Endodermal cell (in vitro differentiated cells): ENCODE results near the gene NFYA. TPM values are rescaled to one million over a fixed set of nuclear protein-coding genes. Genes with fewer than 3 reads are reported as not detected.
A peak's percentile ranks its signal among the peaks of the same experiment; 100 is the strongest.

Experiments
- DNase-seq: peaks from one replicate; pipeline ENCODE4 v3.0.0-alpha.2; 2017
- H3K27ac ChIP-seq: 2 replicates; pipeline ENCODE4 v1.5.1; 2013; ENCODE audit warnings: mild to moderate bottlenecking, low read depth, low read length, moderate library complexity
- H3K27me3 ChIP-seq: 2 replicates; pipeline ENCODE4 v1.6.1; 2013; ENCODE audit warnings: mild to moderate bottlenecking, low read length, moderate library complexity; ENCODE audit not compliant: insufficient read depth, control insufficient read depth, poor library complexity, severe bottlenecking
- H3K36me3 ChIP-seq: 2 replicates; pipeline ENCODE4 v1.7.0; 2013; ENCODE audit warnings: mild to moderate bottlenecking, low read length, moderate library complexity; ENCODE audit not compliant: control insufficient read depth, insufficient read depth
- H3K4me1 ChIP-seq: one replicate; pipeline ENCODE4 v1.7.0; 2013; ENCODE audit warnings: low read length; ENCODE audit not compliant: control insufficient read depth, insufficient read depth
- H3K4me3 ChIP-seq: 2 replicates; pipeline ENCODE4 v1.5.1; 2013; ENCODE audit warnings: mild to moderate bottlenecking, low read length, moderate library complexity
- H3K9ac ChIP-seq: 2 replicates; pipeline ENCODE4 v1.6.1; 2013; ENCODE audit warnings: mild to moderate bottlenecking, low read length, moderate library complexity; ENCODE audit not compliant: poor library complexity, severe bottlenecking; ENCODE audit errors: extremely low read depth
- H3K9me3 ChIP-seq: 2 replicates; pipeline ENCODE4 v1.6.1; 2013; ENCODE audit warnings: mild to moderate bottlenecking, low read length, moderate library complexity; ENCODE audit not compliant: control insufficient read depth
- H3K27ac Mint-ChIP-seq: 2 replicates; pipeline ENCODE4 v1.8.0; 2020; ENCODE audit warnings: mixed read lengths
- H3K27me3 Mint-ChIP-seq: 2 replicates; pipeline ENCODE4 v1.8.0; 2021; ENCODE audit warnings: mild to moderate bottlenecking, mixed read lengths; ENCODE audit not compliant: insufficient read depth
- H3K36me3 Mint-ChIP-seq: 2 replicates; pipeline ENCODE4 v1.8.0; 2020; ENCODE audit warnings: low read depth, mixed read lengths
- H3K4me1 Mint-ChIP-seq: 2 replicates; pipeline ENCODE4 v1.8.0; 2020; ENCODE audit warnings: mixed read lengths
- H3K4me3 Mint-ChIP-seq: 2 replicates; pipeline ENCODE4 v1.8.0; 2020; ENCODE audit warnings: mild to moderate bottlenecking, moderate library complexity, mixed read lengths
- H3K9me3 Mint-ChIP-seq: 2 replicates; pipeline ENCODE4 v1.8.0; 2020; ENCODE audit warnings: mild to moderate bottlenecking, mixed read lengths
- CTCF ChIP-seq: fragments of 200-600 bp; sonication (generic); conservative IDR thresholded peaks from 2 replicates; pipeline ENCODE4 v1.5.0; 2021; ENCODE audit warnings: antibody characterized with exemption, mild to moderate bottlenecking
- WGBS, 2 experiments: methylation state at CpG; one replicate each; pipeline versions ENCODE4 v1.1.5 to v1.1.7; 2013; ENCODE audit warnings: missing lambda C conversion rate in 2 of 2, mixed read lengths in 1 of 2; ENCODE audit not compliant: insufficient coverage in 1 of 2, insufficient read length in 1 of 2; 5-methylcytosine and 5-hydroxymethylcytosine counted together
- total RNA-seq, 2 donors: library from RNA; stranded (reverse); fragmentation: NEBNext Ultra II Directional in 1 of 2; extraction: Animal tissue kit (Norgen Biotek cat#: 25700) in 1 of 2; gene quantifications; 2 replicates in 1 of 2; 3 replicates in 1 of 2; pipeline ENCODE4 v1.2.1, GENCODE V29; 2021

NFYA gene
- total RNA-seq, 2 donors from 2014 or later: 44.8 to 45.8 TPM

DNA sequence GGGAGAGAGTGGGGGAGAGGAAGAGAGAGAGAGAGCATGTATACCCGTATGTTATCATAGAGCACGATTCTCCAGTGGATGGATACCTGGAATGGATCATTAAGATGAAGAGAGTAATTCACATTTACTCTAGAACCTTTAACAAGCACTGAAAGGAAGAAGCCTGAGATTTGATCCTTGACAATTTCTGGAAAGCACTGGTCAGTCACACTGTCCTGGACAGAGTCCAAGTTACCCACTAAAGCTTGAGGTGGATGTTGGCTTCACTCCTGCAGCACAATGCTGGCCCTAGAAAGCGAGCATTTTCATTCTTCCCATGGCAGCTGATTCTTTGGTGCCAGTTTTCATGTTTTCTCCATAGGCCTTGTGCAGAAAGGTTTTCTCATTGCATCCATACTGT is 25.6 kb downstream of the NFYA start:
- peaks cover 77% of the 10 kb centered on the region for H3K36me3 Mint-ChIP-seq
- H3K9me3 Mint-ChIP-seq: no peaks in the 10 kb centered on the region
- 93 to 94% methylated on average over 3 of the region's 3 CpGs for WGBS, 2 experiments
- Histone ChIP-seq H3K4me3 (no peak overlapping the region), H3K9ac (no peak overlapping the region), H3K36me3 (peaks cover 79% of the 10 kb centered on the region), H3K27me3 (no peaks in the 10 kb centered on the region), H3K27ac (no peak overlapping the region), H3K4me1 (no peaks in the 10 kb centered on the region), H3K9me3 (no peaks in the 10 kb centered on the region)
- H3K27ac Mint-ChIP-seq: no peak overlapping the region
- no peak for DNase-seq
- H3K4me3 Mint-ChIP-seq: no peak overlapping the region
- H3K27me3 Mint-ChIP-seq: no peaks in the 10 kb centered on the region
- TF ChIP-seq CTCF: no peak
- peaks cover 4% of the 10 kb centered on the region for H3K4me1 Mint-ChIP-seq

- TF ChIP-seq CTCF: peak; percentile 88
- peaks cover 54% of the 10 kb centered on the region for H3K36me3 ChIP-seq
- Mint-ChIP-seq H3K27ac (peak overlapping the region; percentile 71), H3K4me3 (peak overlapping the region; percentile 23), H3K36me3 (peaks cover 52% of the 10 kb centered on the region), H3K9me3 (no peaks in the 10 kb centered on the region), H3K27me3 (no peaks in the 10 kb centered on the region), H3K4me1 (peaks cover 4% of the 10 kb centered on the region)
- DNase-seq: peak; percentile 97
- H3K27ac ChIP-seq: no peak overlapping the region
- H3K9me3 ChIP-seq: no peaks in the 10 kb centered on the region
- WGBS, 2 experiments: 95 to 97% methylated on average over 28 to 42 of the region's 42 CpGs
- H3K4me1 ChIP-seq: peaks cover 6% of the 10 kb centered on the region
- no peaks in the 10 kb centered on the region for H3K27me3 ChIP-seq
- no peak overlapping the region for H3K4me3 ChIP-seq
- H3K9ac ChIP-seq: no peak overlapping the region
Observed at GRCh38 chr6:41100871-41101287, 28.1 kb downstream of the NFYA start.

DNA sequence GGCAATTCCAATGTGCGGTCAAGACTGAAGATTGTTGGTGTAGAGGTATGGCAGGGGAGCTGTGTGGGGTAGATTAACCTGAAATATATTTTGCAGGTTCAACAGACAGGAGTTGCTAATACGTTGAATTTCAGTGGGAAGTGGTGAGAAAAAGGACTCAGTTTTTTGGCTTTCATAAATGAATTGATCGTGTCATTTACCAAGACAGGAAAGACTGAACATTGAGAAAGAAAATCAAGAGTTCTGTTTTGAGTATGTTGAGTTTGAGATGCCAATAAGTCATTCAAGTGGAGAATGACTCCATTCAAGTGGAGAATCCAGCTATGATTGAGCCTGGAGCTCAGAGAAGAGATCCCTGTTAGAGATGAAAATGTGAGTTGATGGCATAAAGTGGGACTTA is 31.1 kb downstream of the NFYA start:
- Histone ChIP-seq H3K36me3 (peaks cover 24% of the 10 kb centered on the region), H3K9ac (no peak overlapping the region), H3K27ac (no peak overlapping the region), H3K9me3 (no peaks in the 10 kb centered on the region), H3K27me3 (no peaks in the 10 kb centered on the region), H3K4me3 (no peak overlapping the region), H3K4me1 (peaks cover 6% of the 10 kb centered on the region)
- no peak overlapping the region for H3K27ac Mint-ChIP-seq
- H3K36me3 Mint-ChIP-seq: peaks cover 22% of the 10 kb centered on the region
- H3K27me3 Mint-ChIP-seq: no peaks in the 10 kb centered on the region
- no peak for DNase-seq
- no peak overlapping the region for H3K4me3 Mint-ChIP-seq
- TF ChIP-seq CTCF: no peak
- H3K9me3 Mint-ChIP-seq: no peaks in the 10 kb centered on the region
- peaks cover 4% of the 10 kb centered on the region for H3K4me1 Mint-ChIP-seq
- 92 to 100% methylated on average over 3 of the region's 3 CpGs for WGBS, 2 experiments
